GM08714 (cell line): ENCODE measurements around the gene CPLX3.

Experiments used
- H3K4me3 ChIP-seq: fragments of 200-500 bp; sonication (Bioruptor generic); 2 replicates; pipeline ENCODE4 v1.5.1; 2014; ENCODE audit warnings: mild to moderate bottlenecking, low read length, inconsistent platforms
- ZNF274 ChIP-seq: IDR thresholded peaks from 2 replicates; pipeline ENCODE4 v1.6.1; 2012; ENCODE audit warnings: mild to moderate bottlenecking, low read depth, low read length

CPLX3 gene

GRCh38 chr15:74869372-74869725 lies 42.9 kb downstream of the CPLX3 start:
- peak overlapping the region; percentile 17; the same call in 1 of the 2 replicates for H3K4me3 ChIP-seq
- TF ChIP-seq ZNF274 = no peak

GRCh38 chr15:74869726-74870407 lies 43.4 kb downstream of the CPLX3 start:
- no peak for TF ChIP-seq ZNF274

GRCh38 chr15:74870436-74871215 lies 44.2 kb downstream of the CPLX3 start:
- TF ChIP-seq ZNF274 = no peak
- H3K4me3 ChIP-seq = peak overlapping the region; percentile 70

More at GRCh38 chr15:74869726-74870407, 43.4 kb downstream of the CPLX3 start:
- H3K4me3 ChIP-seq = peak overlapping the region; percentile 17; the same call in 1 of the 2 replicates

- TF ChIP-seq ZNF274 = no peak
- peak overlapping the region; percentile 86 for H3K4me3 ChIP-seq
Observed at GRCh38 chr15:74872702-74873035, 46.2 kb downstream of the CPLX3 start.

- peak within 1 kb of the TSS; percentile 86 for H3K4me3 ChIP-seq
- TF ChIP-seq ZNF274 = no peak
Observed at GRCh38 chr15:74873036-74873755, 46.8 kb downstream of the CPLX3 start, which contains the start of gene SCAMP2. Gene SCAMP2, minus strand, starts transcription at chr15:74873365. Its CDS starts 110 bp downstream, at chr15:74873255.

GRCh38 chr15:74873756-74874424 lies 47.5 kb downstream of the CPLX3 start:
- H3K4me3 ChIP-seq = peak overlapping the region; percentile 72
- TF ChIP-seq ZNF274 = no peak

- no peak for TF ChIP-seq ZNF274
- H3K4me3 ChIP-seq = no peak overlapping the region
Observed at GRCh38 chr15:74878273-74878672, 51.8 kb downstream of the CPLX3 start.
